OCI-LY3 (cell line): ENCODE data around the gene TUBA1B.

Experiments
- CTCF ChIP-seq: fragments of 200-600, 300-600 bp; sonication (generic); IDR thresholded peaks from 2 replicates; pipeline ENCODE4 v1.5.1; 2014; ENCODE audit warnings: antibody characterized with exemption, low read length, low read depth
- EZH2phosphoT487 ChIP-seq: fragments of 200-600 bp; shearing (Covaris generic); IDR thresholded peaks from 2 replicates; pipeline ENCODE4 v1.6.1; 2018; ENCODE audit warnings: antibody characterized with exemption, mixed run types, low read depth

DNA sequence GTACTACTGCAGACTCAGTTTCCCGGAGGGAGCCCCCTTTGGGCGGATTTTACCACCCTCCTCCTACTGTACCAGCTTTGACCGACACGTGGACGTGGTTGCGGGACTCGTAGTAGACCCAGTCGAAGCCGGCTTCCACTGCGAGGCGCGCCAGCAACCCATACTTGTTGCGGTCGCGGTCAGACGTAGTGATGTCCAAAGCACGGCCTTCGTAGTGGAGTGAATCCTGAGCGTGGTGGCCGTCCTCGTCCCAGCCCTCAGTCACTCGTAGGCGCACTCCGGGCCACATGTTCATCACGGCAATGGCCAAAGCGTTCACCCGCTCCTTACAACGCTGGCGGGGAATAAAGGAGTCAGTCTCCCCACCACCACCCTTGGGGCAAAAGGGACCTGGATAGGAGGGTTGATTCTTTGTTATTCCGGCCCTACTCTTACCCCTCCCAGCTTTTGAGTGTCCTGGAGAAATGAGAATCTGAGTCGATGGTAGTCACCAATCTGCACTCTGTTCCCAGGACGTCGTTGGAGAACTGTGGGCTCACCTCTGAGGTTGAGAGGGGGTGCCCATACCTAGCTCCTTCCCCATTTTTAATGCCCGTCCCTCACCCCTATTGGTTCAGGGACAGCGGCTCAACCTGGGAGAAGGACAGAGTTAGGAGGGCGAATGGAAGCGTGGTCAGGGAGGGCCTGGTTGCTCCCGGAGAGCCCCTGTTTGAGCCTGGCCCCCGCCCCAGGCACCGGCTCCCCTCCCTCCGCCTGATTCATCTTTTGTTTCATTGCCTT is 39.9 kb downstream of the TUBA1B start:
- TF ChIP-seq CTCF (no peak), EZH2phosphoT487 (no peak)
